GM21447 (cell line): ENCODE measurements around the gene MSX1.

ENCODE experiments used
- ATAC-seq: cut with Tn5 transposase; IDR thresholded peaks from one replicate; pipeline ENCODE4 v1.9.1; 2021; ENCODE audit not compliant: unreplicated experiment

The MSX1 gene

DNA sequence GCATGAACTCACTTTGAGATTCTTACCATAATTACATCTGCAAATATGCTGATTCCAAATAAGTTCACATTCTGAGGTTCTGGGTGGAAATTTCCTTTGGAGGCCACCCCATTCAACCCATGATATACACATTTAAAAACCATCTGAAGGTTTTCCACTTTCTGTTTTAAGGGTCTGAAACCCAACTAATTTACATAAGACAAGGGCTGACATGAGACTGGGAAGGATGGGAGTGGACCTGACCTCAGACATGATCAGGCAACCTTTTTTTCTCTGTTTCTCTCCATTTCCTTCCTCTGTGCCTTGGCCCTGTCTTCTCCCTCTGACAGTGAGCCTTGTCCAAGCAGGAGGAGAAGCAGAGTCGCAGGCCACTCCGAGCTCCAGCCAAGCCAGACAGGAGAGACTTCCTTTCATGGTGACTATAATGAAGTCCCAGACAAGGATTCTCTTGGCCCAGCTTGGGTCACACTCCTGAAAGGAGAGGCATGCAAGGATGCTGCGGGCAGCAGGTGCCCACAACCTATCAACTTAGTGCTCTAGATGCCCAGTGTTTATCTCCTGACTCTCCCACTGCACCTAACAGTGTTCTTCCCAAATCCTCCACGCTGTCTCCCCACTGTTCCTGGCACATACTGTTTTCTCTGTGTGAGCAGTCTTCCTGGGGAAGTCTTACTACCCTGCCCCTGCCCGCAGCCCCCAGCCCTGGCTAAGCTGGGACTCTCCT, 39.9 kb downstream of the MSX1 start:
- ATAC-seq: no peak

GRCh38 chr4:4901877-4902276, 42.4 kb downstream of the MSX1 start:
- ATAC-seq: no peak

DNA sequence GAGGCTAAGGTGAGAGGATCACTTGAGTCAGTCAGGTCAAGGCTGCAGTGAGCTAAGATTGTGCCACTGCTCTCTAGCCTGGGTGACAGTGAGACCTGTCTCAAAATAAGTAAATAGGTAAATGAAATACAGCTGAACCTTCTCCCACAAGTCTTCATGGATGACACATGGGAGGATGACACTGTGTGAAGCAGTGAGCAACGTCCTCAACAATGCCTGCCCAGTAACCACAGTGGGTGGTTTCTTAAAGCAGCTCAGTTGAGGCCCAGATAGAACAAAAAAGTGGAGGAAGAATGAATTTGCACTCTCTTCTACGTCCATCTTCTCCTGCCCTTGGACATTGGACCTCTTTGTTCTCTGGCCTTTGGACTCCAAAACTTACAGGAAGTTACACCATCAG, 52.7 kb downstream of the MSX1 start:
- no peak for ATAC-seq

- ATAC-seq: no peak
These were observed 53.7 kb downstream of the MSX1 start for GRCh38 chr4:4913147-4913561.
